GM19025 (cell line): ENCODE measurements around the gene WDR1.
A peak's percentile ranks its signal among the peaks of the same experiment; 100 is the strongest.

ENCODE experiments used
- ATAC-seq: cut with Tn5 transposase; IDR thresholded peaks from one replicate; pipeline ENCODE4 v1.9.1; 2021; ENCODE audit warnings: mild to moderate bottlenecking, low read depth, moderate library complexity; ENCODE audit not compliant: unreplicated experiment

The WDR1 gene

DNA sequence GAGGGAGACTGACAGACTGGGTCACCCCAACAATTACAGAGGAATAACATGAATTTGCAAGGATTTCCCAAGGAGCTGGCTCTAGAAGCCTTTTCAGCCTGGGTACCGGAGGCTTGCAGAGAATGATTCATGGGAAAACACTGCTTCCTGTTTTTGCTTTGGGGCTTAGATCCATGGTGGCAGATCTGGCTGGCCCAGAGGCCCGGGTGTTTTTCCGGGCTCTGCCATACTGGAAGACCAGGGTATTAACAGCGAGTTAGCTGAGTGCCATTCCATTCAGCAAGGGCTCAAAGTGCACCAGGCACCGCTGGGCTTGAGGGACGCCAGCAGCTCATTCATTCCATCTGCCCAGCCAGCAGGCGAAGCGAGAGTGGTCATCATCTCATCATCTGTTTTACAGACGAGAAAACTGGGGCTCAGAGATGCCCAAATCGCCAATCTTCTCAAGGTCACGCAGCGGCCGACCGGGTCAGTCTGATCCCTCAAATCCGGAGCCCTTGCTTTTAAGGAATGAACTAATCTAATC, 1.3 kb downstream of the WDR1 start:
- ATAC-seq, result no peak

DNA sequence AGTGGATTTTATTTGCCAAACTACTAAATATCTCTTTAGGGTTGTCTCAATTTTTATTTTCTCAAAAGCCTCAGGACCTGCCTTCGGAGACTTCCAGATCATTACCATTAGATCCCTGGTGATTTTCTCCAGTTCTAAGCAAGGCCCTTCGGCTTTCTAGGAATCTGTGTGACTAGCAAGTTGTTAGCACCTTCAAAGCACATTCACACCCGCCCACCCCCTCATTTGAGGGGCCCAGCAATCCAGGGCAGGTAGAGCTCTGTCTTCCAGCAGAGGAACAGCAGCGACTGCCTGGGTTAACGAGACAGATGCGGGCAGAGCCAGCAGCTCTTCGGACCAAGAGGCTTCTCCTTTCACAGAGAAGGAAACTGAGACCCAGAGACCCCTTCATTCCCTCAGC, 2.0 kb downstream of the WDR1 start:
- no peak for ATAC-seq

DNA sequence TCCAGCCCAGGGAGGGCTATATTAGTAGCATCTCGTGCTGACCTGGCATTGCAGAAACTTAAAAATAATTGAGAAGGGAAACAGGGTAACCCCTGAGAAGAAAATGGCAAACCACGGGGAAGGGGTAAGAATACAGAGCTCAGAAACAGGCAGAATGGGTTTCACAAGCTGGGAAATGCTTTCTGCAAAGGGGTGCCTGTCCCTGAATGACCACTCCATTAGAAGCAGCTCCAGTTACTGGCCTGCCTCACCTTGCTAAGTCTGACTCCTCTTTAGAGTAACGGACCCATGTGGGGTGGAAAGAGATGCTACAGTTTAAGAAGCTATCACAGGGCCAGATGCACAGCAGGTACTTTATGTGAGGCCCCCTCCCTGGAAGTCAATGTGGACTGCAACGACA, 2.5 kb downstream of the WDR1 start:
- no peak for ATAC-seq

- ATAC-seq, result no peak
Measured at GRCh38 chr4:10113362-10114047, 3.1 kb downstream of the WDR1 start.

DNA sequence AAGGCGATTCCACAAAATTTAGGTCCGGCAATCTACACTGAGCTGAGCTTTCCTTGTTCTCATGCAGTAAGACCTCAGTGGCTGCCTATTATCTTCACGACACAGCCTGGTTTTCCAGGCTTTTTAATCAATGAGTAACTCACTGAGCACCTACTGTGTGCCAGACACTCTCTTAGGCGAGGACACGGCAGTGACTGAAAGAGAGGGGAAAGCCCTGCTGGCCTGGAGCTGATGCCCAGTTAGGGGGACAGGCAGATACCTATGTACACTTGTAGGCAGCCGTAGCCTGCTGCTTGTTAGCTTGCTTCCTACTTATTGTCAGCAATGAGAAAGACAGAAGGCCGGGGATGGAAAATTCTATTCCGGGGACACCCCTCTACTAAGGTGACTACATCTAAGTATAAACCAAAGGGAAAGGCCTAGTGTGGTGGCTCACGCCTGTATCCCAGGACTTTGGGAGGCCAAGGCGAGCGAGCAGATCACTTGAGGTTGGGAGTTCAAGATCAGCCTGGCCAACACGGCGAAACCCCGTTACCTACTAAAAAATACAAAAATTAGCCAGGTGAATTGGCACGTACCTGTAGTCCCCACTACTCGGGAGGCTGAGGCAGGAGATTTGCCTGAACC, 3.8 kb downstream of the WDR1 start:
- no peak for ATAC-seq

GRCh38 chr4:10111067-10111801, 5.4 kb downstream of the WDR1 start:
- ATAC-seq, result no peak

DNA sequence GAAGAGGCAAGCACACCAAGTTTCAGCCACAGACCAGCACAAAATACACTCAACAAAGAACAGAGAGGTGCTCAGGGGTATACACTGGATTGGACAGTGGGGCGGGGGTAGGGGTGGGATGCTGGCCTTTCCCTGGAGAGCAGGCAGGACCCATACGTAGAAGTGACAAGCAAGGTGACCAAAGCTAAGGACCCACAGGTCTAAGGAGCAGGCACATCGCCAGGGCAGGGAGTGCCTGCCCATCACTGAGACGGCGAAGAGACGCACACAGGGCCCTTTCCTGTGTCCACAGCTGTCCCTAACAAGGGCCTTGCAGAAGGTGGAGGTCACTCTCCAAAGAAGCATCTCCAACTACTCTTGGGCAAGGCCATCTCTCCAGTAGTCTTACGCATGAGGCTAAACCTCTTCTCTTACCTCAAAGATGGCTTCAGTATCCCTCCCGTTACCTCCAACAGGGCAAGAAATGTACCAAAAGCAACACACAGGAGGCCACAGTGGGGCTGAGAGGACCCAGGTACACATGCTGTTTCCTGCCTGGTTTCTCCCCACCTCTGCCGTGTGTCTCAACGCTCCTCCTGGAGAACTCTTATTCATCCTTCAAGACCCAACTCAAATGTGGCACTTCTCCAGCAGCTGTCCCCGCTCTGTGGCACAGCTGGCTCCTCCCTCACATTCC, 6.5 kb downstream of the WDR1 start:
- no peak for ATAC-seq

- ATAC-seq, result no peak
Measured at GRCh38 chr4:10108818-10109783, 7.5 kb downstream of the WDR1 start.

DNA sequence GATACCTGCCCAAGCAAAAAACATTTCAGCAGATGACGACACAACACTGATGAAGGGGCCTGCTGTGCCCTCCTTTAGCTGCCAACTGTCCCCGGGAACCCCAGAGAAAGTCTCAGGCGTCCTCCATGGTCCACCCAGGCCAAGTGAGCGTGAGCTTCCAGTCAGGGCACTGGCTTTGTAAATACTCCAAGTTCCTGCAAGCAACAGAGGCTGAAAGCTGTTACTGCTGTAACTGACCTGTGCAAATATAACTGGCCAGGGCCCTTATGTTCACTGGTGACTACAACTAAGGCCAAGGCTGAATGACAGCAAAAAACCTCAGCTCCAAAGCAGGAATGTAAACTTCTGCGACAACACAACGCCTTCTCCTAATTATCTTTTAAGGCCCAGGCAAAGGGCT, 8.2 kb downstream of the WDR1 start:
- ATAC-seq, result no peak

GRCh38 chr4:10107111-10108091, 9.2 kb downstream of the WDR1 start:
- no peak for ATAC-seq

- peak; percentile 54 for ATAC-seq
Measured at GRCh38 chr4:10106421-10107039, 10.1 kb downstream of the WDR1 start.

DNA sequence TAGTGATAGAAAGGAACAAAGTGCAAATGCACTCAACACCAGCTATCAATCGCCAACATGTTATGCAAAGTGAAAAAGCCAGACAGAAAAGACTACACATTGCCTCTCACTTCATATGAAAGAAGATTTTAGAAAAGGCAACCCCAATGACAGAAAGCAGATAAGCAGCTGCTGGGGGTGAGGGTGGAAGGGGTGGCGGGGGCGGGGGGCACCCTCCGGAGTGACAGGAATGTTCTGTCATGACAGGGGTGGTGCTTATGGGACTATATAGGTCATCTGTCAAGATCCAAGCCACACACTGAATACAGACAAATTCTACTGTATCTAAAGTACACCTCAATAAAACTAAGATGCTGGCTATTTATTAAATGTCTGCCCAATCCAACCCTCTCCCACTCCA, 10.7 kb downstream of the WDR1 start:
- ATAC-seq, result no peak

DNA sequence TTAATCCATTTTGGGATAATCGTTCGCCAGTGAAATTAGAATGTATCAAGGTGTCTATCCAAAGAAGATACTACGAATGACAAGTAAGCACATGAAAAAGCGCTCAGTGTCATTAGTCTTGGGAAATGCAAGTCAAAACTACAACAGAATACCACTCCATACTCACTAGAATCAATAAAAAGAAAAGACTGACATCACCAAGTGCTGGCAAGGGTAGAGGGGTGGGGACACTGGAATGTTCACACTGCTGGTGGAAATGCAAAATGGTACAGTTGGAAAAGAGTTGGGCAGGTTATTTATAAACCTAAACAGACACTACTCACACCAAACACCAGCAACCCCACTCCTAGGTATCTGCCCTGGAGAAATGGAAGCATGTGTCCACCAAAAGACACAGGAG, 11.2 kb downstream of the WDR1 start:
- ATAC-seq, result no peak

- no peak for ATAC-seq
Measured at GRCh38 chr4:10104991-10105276, 11.7 kb downstream of the WDR1 start.

GRCh38 chr4:10104211-10104990, 12.2 kb downstream of the WDR1 start:
- no peak for ATAC-seq

DNA sequence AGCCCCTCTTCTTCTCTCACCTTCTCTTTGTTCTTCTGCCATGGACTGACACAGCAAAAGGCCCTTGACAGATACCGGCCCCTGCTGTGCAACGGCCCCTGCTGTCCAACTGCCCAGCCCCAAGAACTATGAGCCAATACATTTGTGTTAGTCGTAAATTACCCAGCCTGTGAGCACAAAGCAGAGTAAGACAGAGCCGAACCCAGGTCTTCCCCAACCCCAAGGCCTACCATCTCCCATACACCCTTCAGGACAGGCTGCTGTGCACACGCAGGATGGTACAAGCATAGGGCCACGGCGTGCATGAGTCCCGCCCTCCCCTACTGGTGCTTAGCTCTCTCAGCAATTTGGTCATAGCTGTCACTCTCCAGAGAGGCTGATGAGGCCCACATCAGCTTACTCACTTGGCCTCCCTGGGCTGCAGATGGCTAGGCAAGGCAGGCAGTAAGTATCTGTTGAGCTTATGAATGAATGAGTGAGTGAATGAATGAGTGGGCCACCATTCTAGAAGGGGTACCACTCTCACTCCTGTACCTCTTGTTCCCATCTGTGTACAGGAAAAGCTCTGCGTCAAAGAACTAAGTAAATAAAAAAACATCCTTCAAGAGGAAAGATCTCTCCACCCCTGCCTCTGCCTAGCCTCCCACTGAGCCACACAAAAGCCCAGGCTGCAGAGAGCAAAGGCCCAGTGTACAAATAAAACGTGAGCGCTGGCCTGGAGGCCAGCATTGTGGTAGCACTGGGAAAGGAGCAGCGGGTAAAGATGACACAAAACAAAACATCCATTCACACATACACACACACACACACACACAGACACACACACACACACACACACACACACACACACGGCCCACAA, 13.9 kb downstream of the WDR1 start:
- no peak for ATAC-seq
